Keratinocyte (primary cell): ENCODE results near the gene RBAK.
"Not testable (repeated sequence)": the region's sequence is repeated elsewhere in the genome, so short reads cannot be mapped to it uniquely, and the experiment has no call there.

Experiments
- EZH2 ChIP-seq: IDR thresholded peaks from one replicate; pipeline ENCODE4 v1.6.1; 2012; ENCODE audit warnings: inconsistent platforms, mild to moderate bottlenecking, low read length, moderate library complexity
- TF ChIP-seq, protein P1 (sequence below), 3 experiments: IDR thresholded peaks in 1 of 3; conservative IDR thresholded peaks in 1 of 3; optimal IDR thresholded peaks in 1 of 3; 2 replicates in 2 of 3; 3 replicates in 1 of 3; pipeline versions ENCODE3 to v1.5.1; 2011; ENCODE audit warnings: low read length in 3 of 3, mild to moderate bottlenecking in 3 of 3, moderate library complexity in 2 of 3, control low read depth in 1 of 3, inconsistent platforms in 1 of 3; ENCODE audit not compliant: insufficient read depth in 2 of 3; ENCODE audit errors: extremely low read depth in 1 of 3

DNA sequence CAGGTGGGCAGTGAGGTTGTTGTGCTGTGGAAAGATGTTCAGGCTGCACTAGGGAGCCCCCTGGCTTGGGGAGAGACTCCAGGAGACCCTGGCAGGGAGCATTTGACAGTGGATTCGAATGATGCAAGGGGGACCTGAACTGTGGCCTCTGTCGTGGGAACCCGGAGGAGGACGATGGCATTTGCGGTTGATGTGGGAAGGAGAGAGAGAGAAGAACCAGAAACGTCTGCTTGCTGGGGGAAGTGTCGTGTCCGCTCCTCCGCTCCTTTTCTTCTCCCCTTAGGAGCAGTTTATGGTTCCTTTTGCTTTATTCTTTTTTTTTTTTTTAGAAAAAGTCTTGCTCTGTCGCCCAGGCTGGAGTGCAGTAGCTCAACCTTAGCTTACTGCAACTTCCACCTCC, 12.5 kb upstream of the RBAK start:
- TF ChIP-seq, protein P1, sequence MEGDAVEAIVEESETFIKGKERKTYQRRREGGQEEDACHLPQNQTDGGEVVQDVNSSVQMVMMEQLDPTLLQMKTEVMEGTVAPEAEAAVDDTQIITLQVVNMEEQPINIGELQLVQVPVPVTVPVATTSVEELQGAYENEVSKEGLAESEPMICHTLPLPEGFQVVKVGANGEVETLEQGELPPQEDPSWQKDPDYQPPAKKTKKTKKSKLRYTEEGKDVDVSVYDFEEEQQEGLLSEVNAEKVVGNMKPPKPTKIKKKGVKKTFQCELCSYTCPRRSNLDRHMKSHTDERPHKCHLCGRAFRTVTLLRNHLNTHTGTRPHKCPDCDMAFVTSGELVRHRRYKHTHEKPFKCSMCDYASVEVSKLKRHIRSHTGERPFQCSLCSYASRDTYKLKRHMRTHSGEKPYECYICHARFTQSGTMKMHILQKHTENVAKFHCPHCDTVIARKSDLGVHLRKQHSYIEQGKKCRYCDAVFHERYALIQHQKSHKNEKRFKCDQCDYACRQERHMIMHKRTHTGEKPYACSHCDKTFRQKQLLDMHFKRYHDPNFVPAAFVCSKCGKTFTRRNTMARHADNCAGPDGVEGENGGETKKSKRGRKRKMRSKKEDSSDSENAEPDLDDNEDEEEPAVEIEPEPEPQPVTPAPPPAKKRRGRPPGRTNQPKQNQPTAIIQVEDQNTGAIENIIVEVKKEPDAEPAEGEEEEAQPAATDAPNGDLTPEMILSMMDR (optimal IDR thresholded peaks at IDR 0.05 in 1 of 3, IDR thresholded peaks at IDR 0.05 in 1 of 3, conservative IDR thresholded peaks at IDR 0.05 in 1 of 3; ENCODE audit: extremely low read depth in 1 of 3, insufficient read depth in 2 of 3, low read length in 3 of 3) = not testable (repeated sequence)
- not testable (repeated sequence) for TF ChIP-seq EZH2
